Measurements from ENCODE around the gene BTG2. TPM values are rescaled to one million over a fixed set of nuclear protein-coding genes. Genes with fewer than 3 reads are reported as not detected.

BTG2 gene
- total RNA-seq, 1 donor from 2014 or later = 33.7 TPM

- Mint-ChIP-seq H3K36me3 (ENCODE audit: unreplicated experiment) (no peaks in the 10 kb centered on the region), H3K4me1 (ENCODE audit: unreplicated experiment) (peaks cover 36% of the 10 kb centered on the region), H3K27me3 (ENCODE audit: unreplicated experiment) (no peaks in the 10 kb centered on the region), H3K9me3 (ENCODE audit: unreplicated experiment) (no peaks in the 10 kb centered on the region), H3K4me3 (ENCODE audit: unreplicated experiment) (no peak overlapping the region), H3K27ac (ENCODE audit: unreplicated experiment) (peak overlapping the region; percentile 97)
- peak; percentile 60 for DNase-seq (ENCODE audit: extremely low spot score, unreplicated experiment)
- TF ChIP-seq CTCF (IDR thresholded peaks at IDR 0.05) = no peak
Observed at GRCh38 chr1:203276916-203277545, 28.3 kb upstream of the BTG2 start.

GRCh38 chr1:203278082-203278884 is 27.0 kb upstream of the BTG2 start:
- Mint-ChIP-seq H3K4me1 (ENCODE audit: unreplicated experiment) (peaks cover 32% of the 10 kb centered on the region), H3K9me3 (ENCODE audit: unreplicated experiment) (no peaks in the 10 kb centered on the region), H3K27me3 (ENCODE audit: unreplicated experiment) (no peaks in the 10 kb centered on the region), H3K36me3 (ENCODE audit: unreplicated experiment) (no peaks in the 10 kb centered on the region), H3K27ac (ENCODE audit: unreplicated experiment) (peak overlapping the region; percentile 97), H3K4me3 (ENCODE audit: unreplicated experiment) (peak overlapping the region; percentile 65)
- DNase-seq (ENCODE audit: extremely low spot score, unreplicated experiment) = peak; percentile 92
- no peak for TF ChIP-seq CTCF (IDR thresholded peaks at IDR 0.05)

GRCh38 chr1:203278885-203279406 is 26.4 kb upstream of the BTG2 start:
- no peaks in the 10 kb centered on the region for H3K36me3 Mint-ChIP-seq (ENCODE audit: unreplicated experiment)
- H3K27ac Mint-ChIP-seq (ENCODE audit: unreplicated experiment) = peak overlapping the region; percentile 97
- H3K27me3 Mint-ChIP-seq (ENCODE audit: unreplicated experiment) = no peaks in the 10 kb centered on the region
- DNase-seq (ENCODE audit: extremely low spot score, unreplicated experiment) = no peak
- H3K4me1 Mint-ChIP-seq (ENCODE audit: unreplicated experiment) = peaks cover 26% of the 10 kb centered on the region
- H3K4me3 Mint-ChIP-seq (ENCODE audit: unreplicated experiment) = peak overlapping the region; percentile 65
- no peaks in the 10 kb centered on the region for H3K9me3 Mint-ChIP-seq (ENCODE audit: unreplicated experiment)
- no peak for TF ChIP-seq CTCF (IDR thresholded peaks at IDR 0.05)

- Mint-ChIP-seq H3K9me3 (ENCODE audit: unreplicated experiment) (no peaks in the 10 kb centered on the region), H3K4me1 (ENCODE audit: unreplicated experiment) (peaks cover 26% of the 10 kb centered on the region), H3K36me3 (ENCODE audit: unreplicated experiment) (no peaks in the 10 kb centered on the region), H3K27ac (ENCODE audit: unreplicated experiment) (peak overlapping the region; percentile 53), H3K4me3 (ENCODE audit: unreplicated experiment) (no peak overlapping the region), H3K27me3 (ENCODE audit: unreplicated experiment) (no peaks in the 10 kb centered on the region)
- DNase-seq (ENCODE audit: extremely low spot score, unreplicated experiment) = no peak
- TF ChIP-seq CTCF (IDR thresholded peaks at IDR 0.05) = no peak
Observed at GRCh38 chr1:203280061-203280460, 25.3 kb upstream of the BTG2 start.

- TF ChIP-seq CTCF (IDR thresholded peaks at IDR 0.05) = peak; percentile 19
- Mint-ChIP-seq H3K4me1 (ENCODE audit: unreplicated experiment) (peaks cover 26% of the 10 kb centered on the region), H3K27ac (ENCODE audit: unreplicated experiment) (no peak overlapping the region), H3K9me3 (ENCODE audit: unreplicated experiment) (no peaks in the 10 kb centered on the region), H3K4me3 (ENCODE audit: unreplicated experiment) (no peak overlapping the region), H3K36me3 (ENCODE audit: unreplicated experiment) (no peaks in the 10 kb centered on the region), H3K27me3 (ENCODE audit: unreplicated experiment) (no peaks in the 10 kb centered on the region)
- DNase-seq (ENCODE audit: extremely low spot score, unreplicated experiment) = no peak
Observed at GRCh38 chr1:203281033-203281432, 24.3 kb upstream of the BTG2 start.
